Measurements from ENCODE around the gene ZFYVE21. TPM values are rescaled to one million over a fixed set of nuclear protein-coding genes. Genes with fewer than 3 reads are reported as not detected.
"Not testable (repeated sequence)": the region's sequence is repeated elsewhere in the genome, so short reads cannot be mapped to it uniquely, and the experiment has no call there.

Gene ZFYVE21
- total RNA-seq, 1 experiment from 2014 or later = 22.1 TPM

DNA sequence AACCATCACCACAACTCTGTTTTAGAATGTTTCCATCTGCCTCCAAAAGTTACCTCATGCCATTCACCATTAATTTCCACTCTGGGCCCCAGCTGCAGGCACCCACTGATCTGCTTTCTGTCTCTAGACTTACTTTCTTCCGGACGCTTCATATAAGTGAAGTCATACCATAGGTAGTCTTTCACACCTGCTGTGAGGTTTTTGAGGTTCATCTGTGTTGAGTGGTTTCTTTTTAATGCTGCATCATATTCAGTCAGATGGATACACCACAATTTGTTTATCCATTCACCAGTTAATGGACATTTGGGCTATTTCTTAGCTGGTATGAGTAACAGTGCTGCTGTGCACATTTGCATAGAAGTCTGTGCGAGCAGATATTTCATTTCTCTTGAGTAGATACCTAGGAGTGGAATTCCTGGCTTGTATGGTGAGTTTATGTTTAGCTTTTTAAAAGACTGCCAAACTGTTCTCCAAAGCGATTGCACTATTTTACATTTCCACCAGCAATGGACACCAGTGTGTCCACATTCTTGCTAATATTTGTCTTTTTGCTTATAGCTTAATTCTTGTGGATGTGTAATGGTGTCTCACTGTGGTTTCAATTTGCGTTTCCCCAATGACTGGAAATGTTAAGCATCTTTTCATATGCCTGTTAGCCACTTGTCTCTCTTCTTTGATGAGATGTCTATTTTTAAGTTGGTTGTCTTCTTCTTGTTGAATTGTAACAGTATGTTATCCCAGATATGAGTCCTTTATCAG, 48.3 kb downstream of the ZFYVE21 start:
- in situ Hi-C loops (cut with HindIII; ENCODE audit: low pct_unique_long_range_greater_than_20kb, low sequenced_read_pairs) = no loop called here
- DNase-seq (ENCODE audit: low read depth, low spot score) = no peak

DNA sequence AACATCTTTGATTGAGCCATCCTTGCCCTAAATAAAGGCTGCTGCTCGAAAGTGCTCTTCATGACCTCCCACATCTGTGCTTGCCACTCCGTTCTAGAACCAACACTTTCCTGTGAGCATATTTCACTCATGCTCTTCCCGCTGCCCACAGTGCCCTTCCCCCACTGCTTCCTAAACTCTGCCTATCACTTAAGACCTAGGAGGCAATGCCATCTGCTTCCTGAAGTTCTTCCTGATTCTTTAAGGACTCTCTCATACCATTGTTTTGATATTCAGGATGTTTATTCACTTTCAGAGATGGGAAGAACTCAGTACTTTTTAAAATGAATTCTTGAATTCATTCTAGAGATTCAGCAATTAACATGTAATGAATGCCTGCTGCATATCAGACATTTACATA, 49.9 kb downstream of the ZFYVE21 start:
- DNase-seq (ENCODE audit: low read depth, low spot score) = no peak
- in situ Hi-C loops (cut with HindIII; ENCODE audit: low pct_unique_long_range_greater_than_20kb, low sequenced_read_pairs) = no loop called here

DNA sequence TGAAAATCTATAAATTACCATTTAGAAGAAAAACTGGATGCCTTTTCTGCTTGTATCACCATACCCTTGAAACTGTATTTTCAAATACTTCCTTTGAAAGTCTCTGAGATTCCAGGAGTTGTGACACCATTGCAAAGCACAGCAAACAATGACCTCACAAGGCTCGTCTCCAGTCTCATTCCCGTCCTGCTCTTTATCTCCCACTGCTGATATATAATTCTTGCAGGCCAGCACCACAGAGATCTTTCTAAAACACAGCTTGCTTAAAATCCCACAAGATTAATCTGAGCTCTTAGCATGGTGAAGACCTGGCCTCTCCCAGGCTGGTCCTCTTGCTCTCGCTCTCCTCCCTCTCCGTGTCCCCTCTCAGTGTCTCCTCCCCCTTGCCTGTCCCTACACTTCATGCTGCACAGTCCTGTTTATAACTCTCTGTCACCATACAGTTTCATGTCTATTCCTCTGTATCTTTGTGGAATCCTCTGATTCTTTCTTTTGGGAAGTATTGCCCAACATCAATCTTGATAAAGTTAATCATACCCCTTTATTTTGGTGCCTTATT, 51.8 kb downstream of the ZFYVE21 start:
- in situ Hi-C loops (cut with HindIII; ENCODE audit: low pct_unique_long_range_greater_than_20kb, low sequenced_read_pairs) = no loop called here
- no peak for DNase-seq (ENCODE audit: low read depth, low spot score)

DNA sequence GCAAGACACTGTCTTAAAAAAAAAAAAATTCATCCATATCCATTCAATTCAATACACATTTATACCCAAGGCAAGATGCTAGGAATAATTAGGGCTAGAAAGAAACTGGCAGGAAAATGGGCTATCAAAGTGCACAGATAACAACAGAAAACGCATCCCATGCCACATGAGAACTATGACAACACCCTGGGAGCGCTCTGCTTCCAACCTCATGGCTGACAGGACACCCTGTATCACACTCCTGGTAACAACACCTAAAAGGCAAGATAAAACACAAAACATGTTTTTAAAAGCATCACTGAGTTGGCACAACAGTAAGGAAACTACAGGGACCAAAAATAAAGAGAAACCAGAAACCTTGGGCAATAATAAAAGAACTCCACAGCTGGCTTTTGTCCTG, 54.9 kb downstream of the ZFYVE21 start:
- in situ Hi-C loops (cut with HindIII; ENCODE audit: low pct_unique_long_range_greater_than_20kb, low sequenced_read_pairs) = no loop called here
- no peak for DNase-seq (ENCODE audit: low read depth, low spot score)

DNA sequence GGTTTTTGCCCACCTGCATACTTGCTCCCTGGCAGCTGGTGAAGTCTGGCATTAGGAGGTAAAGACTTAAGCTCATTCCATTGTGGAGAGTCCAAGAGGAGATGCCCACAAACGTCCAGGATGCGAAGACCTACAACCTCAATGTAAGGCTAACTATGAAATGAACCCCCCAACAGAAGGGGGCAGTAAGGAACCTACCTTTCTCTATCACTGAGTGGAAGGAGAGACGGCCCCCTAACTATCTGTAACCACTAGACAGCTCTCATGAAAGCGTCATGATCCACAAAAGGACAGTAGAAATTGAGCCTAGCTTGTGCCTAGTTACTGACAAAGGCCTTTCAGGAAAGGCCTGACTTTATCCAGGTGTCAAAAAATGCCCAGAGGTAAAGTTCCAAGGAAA, 55.3 kb downstream of the ZFYVE21 start:
- no peak for DNase-seq (ENCODE audit: low read depth, low spot score)
- in situ Hi-C loops (cut with HindIII; ENCODE audit: low pct_unique_long_range_greater_than_20kb, low sequenced_read_pairs) = no loop called here

GRCh38 chr14:103772078-103772712, 56.6 kb downstream of the ZFYVE21 start:
- in situ Hi-C loops (cut with HindIII; ENCODE audit: low pct_unique_long_range_greater_than_20kb, low sequenced_read_pairs) = no loop called here
- DNase-seq (ENCODE audit: low read depth, low spot score) = no peak

- in situ Hi-C loops (cut with HindIII; ENCODE audit: low pct_unique_long_range_greater_than_20kb, low sequenced_read_pairs) = no loop called here
- no peak for DNase-seq (ENCODE audit: low read depth, low spot score)
Observed at GRCh38 chr14:103773521-103773920, 57.9 kb downstream of the ZFYVE21 start.

GRCh38 chr14:103775506-103775905, 59.9 kb downstream of the ZFYVE21 start:
- in situ Hi-C loops (cut with HindIII; ENCODE audit: low pct_unique_long_range_greater_than_20kb, low sequenced_read_pairs) = no loop called here
- DNase-seq (ENCODE audit: low read depth, low spot score) = no peak

DNA sequence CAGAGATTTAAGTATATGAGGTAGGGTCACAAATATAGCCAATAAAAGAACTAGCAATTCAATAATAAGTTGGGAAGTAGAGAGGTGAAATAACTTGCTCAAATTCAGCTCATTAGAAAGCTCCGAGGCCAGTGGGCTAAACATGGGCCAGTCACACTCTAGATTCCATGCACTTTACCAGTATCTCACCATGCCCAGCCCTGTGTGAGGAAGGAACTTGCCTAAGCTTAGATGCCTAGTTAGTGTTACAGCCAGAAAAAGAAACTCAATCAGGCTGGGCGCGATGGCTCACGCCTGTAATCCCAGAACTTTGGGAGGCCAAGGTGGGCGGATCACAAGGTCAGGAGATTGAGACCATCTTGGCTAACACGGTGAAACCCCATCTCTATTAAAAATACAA, 60.7 kb downstream of the ZFYVE21 start:
- DNase-seq (ENCODE audit: low read depth, low spot score); in situ Hi-C loops (cut with HindIII; ENCODE audit: low pct_unique_long_range_greater_than_20kb, low sequenced_read_pairs): not testable (repeated sequence)

- DNase-seq (ENCODE audit: low read depth, low spot score) = no peak
- in situ Hi-C loops (cut with HindIII; ENCODE audit: low pct_unique_long_range_greater_than_20kb, low sequenced_read_pairs) = no loop called here
Observed at GRCh38 chr14:103782376-103782775, 66.8 kb downstream of the ZFYVE21 start.

Small RNA genes within 50 kb of the gene (small RNA-seq; reads per million reads assigned to genes)
- 0 reads per million in 2 experiments for gene RF00019

Other genes starting within 250 kb of the ZFYVE21 start
- 14.1 and 21.2 TPM in 2 replicates for gene CKB, start 193.0 kb upstream of the ZFYVE21 start, total RNA-seq (2014; rRNA removed; shearing (Covaris generic))
- gene TRMT61A, start 186.6 kb upstream of the ZFYVE21 start, total RNA-seq (2014; rRNA removed; shearing (Covaris generic)) = 19.0 and 19.9 TPM in 2 replicates
- gene BAG5, start 153.2 kb upstream of the ZFYVE21 start, total RNA-seq (2014; rRNA removed; shearing (Covaris generic)) = 25.2 and 26.9 TPM in 2 replicates
- gene COA8, start 152.8 kb upstream of the ZFYVE21 start, total RNA-seq (2014; rRNA removed; shearing (Covaris generic)) = 39.4 and 40.4 TPM in 2 replicates
- 128 and 136 TPM in 2 replicates for gene KLC1, start 86.6 kb upstream of the ZFYVE21 start, total RNA-seq (2014; rRNA removed; shearing (Covaris generic))
- 27.7 and 33.5 TPM in 2 replicates for gene XRCC3, start 359 bp upstream of the ZFYVE21 start, total RNA-seq (2014; rRNA removed; shearing (Covaris generic))
- 3.2 and 6.2 TPM in 2 replicates for gene PPP1R13B, start 131.8 kb downstream of the ZFYVE21 start, total RNA-seq (2014; rRNA removed; shearing (Covaris generic))
- not detected in 2 replicates for gene TDRD9, start 212.6 kb downstream of the ZFYVE21 start, total RNA-seq (2014; rRNA removed; shearing (Covaris generic))
- not detected in 2 replicates for gene RD3L, start 226.7 kb downstream of the ZFYVE21 start, total RNA-seq (2014; rRNA removed; shearing (Covaris generic))